ENCODE data around the gene IL16. TPM values are rescaled to one million over a fixed set of nuclear protein-coding genes. Genes with fewer than 3 reads are reported as not detected.

IL16 gene
- total RNA-seq, 1 donor from 2014 or later, result 34.6 TPM

- peaks cover 21% of the 10 kb centered on the region for H3K4me1 ChIP-seq
- no peaks in the 10 kb centered on the region for H3K27me3 ChIP-seq (ENCODE audit: low read depth)
- no peak overlapping the region for H3K4me3 ChIP-seq
- no peak for TF ChIP-seq CTCF (IDR thresholded peaks at IDR 0.05)
- peaks cover 43% of the 10 kb centered on the region for H3K36me3 ChIP-seq
- intact Hi-C loops (cut with DNase I), result no loop called here
- H3K27ac ChIP-seq, result no peak overlapping the region
- ATAC-seq (no peak), DNase-seq (no peak)
- H3K9me3 ChIP-seq, result no peaks in the 10 kb centered on the region
Observed at GRCh38 chr15:81314378-81314777, 117.7 kb downstream of the IL16 start.

GRCh38 chr15:81315452-81316175 is 118.9 kb downstream of the IL16 start:
- H3K36me3 ChIP-seq, result peaks cover 50% of the 10 kb centered on the region
- no peak for TF ChIP-seq CTCF (IDR thresholded peaks at IDR 0.05)
- H3K4me3 ChIP-seq, result no peak overlapping the region
- ATAC-seq (no peak), DNase-seq (no peak)
- no peaks in the 10 kb centered on the region for H3K27me3 ChIP-seq (ENCODE audit: low read depth)
- H3K27ac ChIP-seq, result no peak overlapping the region
- no peaks in the 10 kb centered on the region for H3K9me3 ChIP-seq
- H3K4me1 ChIP-seq, result peaks cover 21% of the 10 kb centered on the region
- intact Hi-C loops (cut with DNase I), result no loop called here

- TF ChIP-seq CTCF (IDR thresholded peaks at IDR 0.05), result no peak
- Histone ChIP-seq H3K27me3 (ENCODE audit: low read depth) (no peaks in the 10 kb centered on the region), H3K36me3 (peaks cover 51% of the 10 kb centered on the region), H3K27ac (no peak overlapping the region), H3K9me3 (no peaks in the 10 kb centered on the region), H3K4me1 (peaks cover 19% of the 10 kb centered on the region), H3K4me3 (no peak overlapping the region)
- DNase-seq (no peak), ATAC-seq (no peak)
- intact Hi-C loops (cut with DNase I), result no loop called here
Observed at GRCh38 chr15:81316267-81316666, 119.6 kb downstream of the IL16 start.

GRCh38 chr15:81317642-81318017 is 121.0 kb downstream of the IL16 start:
- ATAC-seq (no peak), DNase-seq (no peak)
- Histone ChIP-seq H3K27ac (no peak overlapping the region), H3K36me3 (peaks cover 46% of the 10 kb centered on the region), H3K9me3 (no peaks in the 10 kb centered on the region), H3K4me3 (no peak overlapping the region), H3K27me3 (ENCODE audit: low read depth) (no peaks in the 10 kb centered on the region), H3K4me1 (peaks cover 17% of the 10 kb centered on the region)
- intact Hi-C loops (cut with DNase I), result no loop called here
- TF ChIP-seq CTCF (IDR thresholded peaks at IDR 0.05), result no peak

GRCh38 chr15:81321667-81322066 is 125.0 kb downstream of the IL16 start:
- H3K4me1 ChIP-seq, result peaks cover 21% of the 10 kb centered on the region
- no peak overlapping the region for H3K27ac ChIP-seq
- DNase-seq (no peak), ATAC-seq (no peak)
- no peak overlapping the region for H3K4me3 ChIP-seq
- no peaks in the 10 kb centered on the region for H3K27me3 ChIP-seq (ENCODE audit: low read depth)
- peaks cover 36% of the 10 kb centered on the region for H3K36me3 ChIP-seq
- intact Hi-C loops (cut with DNase I), result no loop called here
- H3K9me3 ChIP-seq, result no peaks in the 10 kb centered on the region
- no peak for TF ChIP-seq CTCF (IDR thresholded peaks at IDR 0.05)

Measured in lower lobe of right lung (tissue), 2 donors.